Activated CD8-positive, alpha-beta memory T cell treated with anti-CD3 and anti-CD28 coated beads, Interleukin-2, amount 50 U/mL, for 24 hours (primary cell): ENCODE measurements around the gene ELANE.
"Not testable (repeated sequence)": the region's sequence is repeated elsewhere in the genome, so short reads cannot be mapped to it uniquely, and the experiment has no call there.

Experiments
- DNase-seq: peaks from one replicate; pipeline ENCODE4 v3.0.0-alpha.2; 2020; ENCODE audit errors: extremely low read depth

ELANE gene

GRCh38 chr19:862581-863314, 10.6 kb downstream of the ELANE start:
- DNase-seq = no peak

DNA sequence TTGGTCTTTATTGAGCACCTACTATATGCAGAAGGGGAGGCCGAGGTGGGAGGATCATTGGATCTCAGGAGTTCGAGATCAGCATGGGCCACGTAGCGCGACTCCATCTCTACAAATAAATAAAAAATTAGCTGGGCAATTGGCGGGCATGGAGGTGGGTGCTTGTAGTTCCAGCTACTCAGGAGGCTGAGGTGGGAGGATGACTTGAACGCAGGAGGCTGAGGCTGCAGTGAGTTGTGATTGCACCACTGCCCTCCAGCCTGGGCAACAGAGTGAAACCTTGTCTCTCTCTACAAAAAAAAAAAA, 11.2 kb downstream of the ELANE start:
- no peak for DNase-seq

DNA sequence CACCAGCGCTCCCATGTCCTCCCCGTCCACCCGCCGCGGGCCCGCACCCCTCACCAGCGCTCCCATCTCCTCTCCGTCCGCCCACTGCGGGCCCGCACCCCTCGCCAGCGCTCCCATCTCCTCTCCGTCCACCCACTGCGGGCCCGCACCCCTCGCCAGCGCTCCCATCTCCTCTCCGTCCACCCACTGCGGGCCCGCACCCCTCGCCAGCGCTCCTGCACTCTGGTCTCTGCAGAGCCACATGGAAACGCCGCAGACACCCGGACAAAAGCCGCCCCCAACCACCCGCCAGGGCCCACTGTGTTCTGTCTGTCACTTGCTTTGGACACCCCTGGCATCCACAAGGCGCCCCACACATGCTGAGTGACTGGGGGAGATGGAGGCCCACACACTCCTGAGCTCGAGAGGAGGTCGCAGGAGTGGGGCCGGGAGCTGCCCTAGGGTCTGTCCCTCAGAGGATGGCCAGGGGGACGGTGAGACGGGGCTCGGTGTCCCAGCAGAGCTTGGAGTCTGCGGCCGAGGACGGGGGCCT, 14.7 kb downstream of the ELANE start:
- no peak for DNase-seq

DNA sequence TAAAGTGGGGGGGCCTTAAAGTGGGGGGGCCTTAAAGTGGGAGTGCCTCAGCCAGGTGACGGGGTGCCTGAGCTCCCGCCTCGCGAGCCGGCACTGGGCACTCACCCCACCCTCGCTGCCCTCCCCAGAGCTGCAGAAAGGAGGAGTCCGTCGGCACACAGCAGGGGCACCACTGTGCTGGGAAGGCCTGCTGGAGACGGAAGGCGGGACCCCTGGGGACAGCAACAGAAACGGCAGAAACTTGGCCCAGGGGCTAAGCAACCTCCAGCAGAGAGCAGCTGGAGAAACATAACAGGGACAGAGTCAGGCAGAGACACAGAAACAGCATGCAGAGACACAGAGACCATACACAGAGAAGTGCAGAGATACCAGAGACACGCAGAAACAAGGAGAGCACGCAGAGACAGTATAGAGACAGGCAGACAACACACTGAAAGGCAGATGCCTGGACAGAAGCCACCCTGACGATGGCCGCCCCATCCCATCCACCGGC, 15.2 kb downstream of the ELANE start:
- no peak for DNase-seq

GRCh38 chr19:867855-868457, 15.9 kb downstream of the ELANE start:
- DNase-seq = no peak

- no peak for DNase-seq
Measured at GRCh38 chr19:868458-869244, 16.5 kb downstream of the ELANE start.

GRCh38 chr19:869245-870177, 17.4 kb downstream of the ELANE start:
- no peak for DNase-seq

- no peak for DNase-seq
Measured at GRCh38 chr19:870314-870713, 18.2 kb downstream of the ELANE start.

- no peak for DNase-seq
Measured at GRCh38 chr19:870963-871401, 18.9 kb downstream of the ELANE start.

- DNase-seq = no peak
Measured at GRCh38 chr19:871446-872265, 19.6 kb downstream of the ELANE start.

DNA sequence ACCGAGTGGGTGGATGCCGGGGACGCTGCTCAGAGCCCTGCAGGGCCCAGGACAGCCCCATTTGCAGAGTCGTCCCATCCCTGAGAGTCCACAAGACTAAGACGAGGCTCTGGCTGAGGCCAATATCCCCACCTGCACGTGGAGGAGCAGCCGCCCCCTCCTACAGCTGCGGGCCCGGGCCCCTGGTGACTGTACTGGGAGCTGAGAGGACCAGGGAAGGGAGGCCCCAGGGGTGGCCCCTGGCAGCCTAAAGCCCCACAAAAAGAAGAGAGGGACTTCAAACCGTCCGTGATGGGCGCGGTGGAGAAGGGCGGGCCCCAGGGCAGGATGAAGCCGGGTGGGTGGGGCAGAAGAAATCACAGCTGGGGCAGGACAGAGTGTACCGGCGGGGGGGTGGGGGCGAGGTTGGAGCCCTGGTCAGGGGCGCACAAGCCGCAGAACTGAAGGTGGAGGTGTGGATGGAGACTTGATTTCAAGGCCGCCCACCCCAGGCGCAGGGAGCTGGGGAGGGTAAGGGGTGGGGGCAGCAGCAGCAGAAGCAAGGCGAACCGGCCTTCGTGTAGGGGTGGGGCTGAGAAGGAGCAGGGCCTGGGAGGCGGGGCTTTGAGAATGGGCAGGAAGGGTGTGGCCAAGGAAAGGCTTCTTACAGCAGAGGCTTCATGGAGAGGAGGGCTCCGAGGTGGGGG, 20.3 kb downstream of the ELANE start:
- peak; percentile 57 for DNase-seq

GRCh38 chr19:873084-873483, 21.0 kb downstream of the ELANE start:
- no peak for DNase-seq

DNA sequence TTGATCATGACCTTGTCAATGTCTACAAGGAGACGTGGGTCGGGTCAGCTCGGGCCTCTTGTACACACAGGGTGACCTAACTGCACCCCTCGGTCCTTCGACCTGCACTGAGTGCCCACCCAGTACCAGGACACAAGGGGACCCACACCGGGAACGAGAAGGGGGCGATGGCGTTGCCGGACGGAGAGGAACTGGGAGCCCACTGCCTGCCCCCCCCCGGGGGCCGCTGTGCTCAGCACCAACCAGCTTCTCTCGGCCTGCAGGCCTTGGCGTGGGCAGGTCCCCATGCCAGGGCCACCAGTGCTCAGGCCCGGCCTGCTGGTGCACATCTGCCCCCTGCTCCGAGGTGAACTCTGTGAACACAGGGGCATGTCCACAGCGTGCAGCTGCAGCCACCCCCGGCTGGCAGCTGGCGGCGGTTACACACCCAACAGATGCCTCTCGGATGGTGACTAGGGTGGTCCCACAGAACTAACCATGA, 21.5 kb downstream of the ELANE start:
- DNase-seq = no peak

- no peak for DNase-seq
Measured at GRCh38 chr19:875265-875879, 23.3 kb downstream of the ELANE start.

DNA sequence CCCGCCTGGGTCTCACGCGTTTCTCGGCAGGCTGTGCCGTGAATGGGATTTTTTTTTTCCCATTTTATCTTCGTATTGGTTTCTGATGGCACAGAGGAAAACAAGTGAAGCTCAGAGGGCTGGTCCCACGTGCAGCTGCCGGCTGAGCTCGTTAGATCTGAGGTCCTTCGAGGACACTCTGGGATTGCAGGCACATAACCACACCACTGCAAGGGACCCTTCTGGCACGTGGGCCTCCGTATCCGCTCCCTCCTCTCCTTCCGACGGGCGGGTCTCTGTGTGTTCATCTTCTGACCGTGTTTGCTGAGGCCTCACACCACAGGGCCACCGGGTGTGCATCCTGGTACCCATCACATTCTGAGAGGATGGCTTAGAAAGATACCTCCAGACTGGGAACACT, 24.0 kb downstream of the ELANE start:
- DNase-seq = no peak

DNA sequence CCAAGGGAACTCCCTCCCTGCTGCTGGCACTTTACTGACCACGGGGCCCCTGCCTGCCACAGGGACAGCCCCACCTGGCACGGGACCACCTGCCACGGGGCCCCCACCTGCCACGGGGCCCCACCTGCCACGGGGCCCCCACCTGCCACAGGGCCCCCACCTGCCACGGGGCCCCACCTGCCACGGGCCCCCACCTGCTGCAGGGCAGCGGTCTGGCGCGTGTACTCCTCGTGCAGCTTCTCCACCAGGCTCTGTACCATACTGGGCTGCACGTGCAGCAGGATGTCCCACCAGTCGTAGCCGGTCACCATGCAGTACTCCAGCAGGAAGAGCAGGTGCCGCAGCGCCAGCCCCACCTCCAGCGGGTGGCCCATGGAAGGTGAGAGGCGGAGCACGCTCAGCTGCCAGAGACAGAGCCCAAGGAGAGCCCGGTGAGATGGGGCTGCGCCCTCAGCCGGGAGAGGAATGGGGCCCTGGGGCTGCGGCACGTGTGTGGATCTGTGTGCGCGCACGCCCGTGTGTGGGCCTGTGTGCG, 24.7 kb downstream of the ELANE start:
- DNase-seq = no peak

DNA sequence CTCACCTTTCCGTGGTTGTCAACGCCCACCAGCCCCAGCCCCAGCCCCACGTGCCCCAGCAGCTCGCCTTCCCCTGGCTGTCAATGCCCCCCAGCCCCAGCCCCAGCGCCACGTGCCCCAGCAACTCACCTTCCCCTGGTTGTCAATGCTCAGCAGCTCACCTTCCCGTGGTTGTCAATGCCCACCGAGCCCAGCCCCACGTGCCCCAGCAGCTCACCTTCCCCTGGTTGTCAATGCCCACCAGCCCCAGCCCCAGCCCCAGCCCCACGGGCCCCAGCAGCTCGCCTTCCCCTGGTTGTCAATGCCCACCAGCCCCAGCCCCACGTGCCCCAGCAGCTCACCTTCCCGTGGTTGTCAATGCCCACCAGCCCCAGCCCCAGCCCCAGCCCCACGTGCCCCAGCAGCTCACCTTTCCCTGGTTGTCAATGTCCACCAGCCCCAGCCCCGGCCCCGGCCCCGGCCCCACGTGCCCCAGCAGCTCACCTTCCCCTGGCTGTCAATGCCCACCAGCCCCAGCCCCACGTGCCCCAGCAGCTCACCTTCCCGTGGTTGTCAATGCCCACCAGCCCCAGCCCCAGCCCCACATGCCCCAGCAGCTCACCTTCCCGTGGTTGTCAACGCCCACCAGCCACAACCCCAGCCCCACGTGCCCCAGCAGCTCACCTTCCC, 26.0 kb downstream of the ELANE start:
- DNase-seq = not testable (repeated sequence)

DNA sequence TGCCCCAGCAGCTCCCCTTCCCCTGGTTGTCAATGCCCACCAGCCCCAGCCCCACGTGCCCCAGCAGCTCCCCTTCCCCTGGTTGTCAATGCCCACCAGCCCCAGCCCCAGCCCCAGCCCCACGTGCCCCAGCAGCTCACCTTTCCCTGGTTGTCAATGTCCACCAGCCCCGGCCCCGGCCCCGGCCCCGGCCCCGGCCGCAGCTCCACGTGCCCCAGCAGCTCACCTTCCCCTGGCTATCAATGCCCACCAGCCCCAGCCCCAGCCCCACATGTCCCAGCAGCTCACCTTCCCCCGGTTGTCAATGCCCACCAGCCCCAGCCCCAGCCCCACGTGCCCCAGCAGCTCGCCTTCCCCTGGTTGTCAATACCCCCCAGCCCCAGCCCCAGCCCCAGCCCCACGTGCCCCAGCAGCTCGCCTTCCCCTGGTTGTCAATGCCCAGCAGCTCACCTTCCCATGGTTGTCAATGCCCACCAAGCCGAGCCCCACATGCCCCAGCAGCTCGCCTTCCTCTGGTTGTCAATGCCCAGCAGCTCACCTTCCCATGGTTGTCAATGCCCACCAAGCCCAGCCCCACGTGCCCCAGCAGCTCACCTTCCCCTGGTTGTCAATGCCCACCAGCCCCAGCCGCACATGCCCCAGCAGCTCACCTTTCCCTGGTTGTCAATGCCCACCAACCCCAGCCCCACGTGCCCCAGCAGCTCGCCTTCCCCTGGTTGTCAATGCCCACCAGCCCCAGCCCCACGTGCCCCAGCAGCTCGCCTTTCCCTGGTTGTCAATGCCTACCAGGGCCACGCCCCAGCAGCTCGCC, 26.9 kb downstream of the ELANE start:
- DNase-seq = not testable (repeated sequence)
